Measurements from ENCODE around the gene PRRT1B. TPM values are rescaled to one million over a fixed set of nuclear protein-coding genes. Genes with fewer than 3 reads are reported as not detected.

The PRRT1B gene
- total RNA-seq, 1 experiment from 2014 or later, result 1.2 TPM

DNA sequence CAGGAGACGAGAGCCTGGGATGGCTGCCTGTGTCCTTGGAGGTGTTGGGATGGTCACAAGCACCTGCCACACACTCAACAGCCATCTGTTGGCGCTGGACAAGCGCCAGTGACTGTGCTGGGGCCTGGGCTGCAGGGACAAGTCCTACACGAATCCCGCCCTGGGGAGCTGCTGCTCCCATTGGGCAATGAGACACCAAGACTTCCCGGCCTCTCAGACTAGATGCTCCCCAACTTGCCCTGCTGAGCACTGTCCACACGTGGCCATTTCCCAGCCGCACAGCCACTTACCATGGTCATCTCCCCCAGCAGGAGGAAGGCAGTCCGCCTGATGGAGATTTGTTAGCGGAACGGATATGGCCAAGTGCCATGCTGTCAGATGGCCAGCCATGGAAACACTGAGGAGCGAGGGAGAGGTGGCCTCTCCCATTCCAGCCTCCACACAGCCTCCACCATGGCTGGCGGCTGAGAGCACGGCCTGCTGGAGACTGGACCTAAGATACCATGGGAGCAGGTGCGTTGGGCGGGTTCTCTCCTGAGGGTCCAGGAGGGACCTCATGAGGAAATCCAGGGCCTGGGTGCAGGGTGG, 43.9 kb downstream of the PRRT1B start (continued):
- TF ChIP-seq, protein P1, sequence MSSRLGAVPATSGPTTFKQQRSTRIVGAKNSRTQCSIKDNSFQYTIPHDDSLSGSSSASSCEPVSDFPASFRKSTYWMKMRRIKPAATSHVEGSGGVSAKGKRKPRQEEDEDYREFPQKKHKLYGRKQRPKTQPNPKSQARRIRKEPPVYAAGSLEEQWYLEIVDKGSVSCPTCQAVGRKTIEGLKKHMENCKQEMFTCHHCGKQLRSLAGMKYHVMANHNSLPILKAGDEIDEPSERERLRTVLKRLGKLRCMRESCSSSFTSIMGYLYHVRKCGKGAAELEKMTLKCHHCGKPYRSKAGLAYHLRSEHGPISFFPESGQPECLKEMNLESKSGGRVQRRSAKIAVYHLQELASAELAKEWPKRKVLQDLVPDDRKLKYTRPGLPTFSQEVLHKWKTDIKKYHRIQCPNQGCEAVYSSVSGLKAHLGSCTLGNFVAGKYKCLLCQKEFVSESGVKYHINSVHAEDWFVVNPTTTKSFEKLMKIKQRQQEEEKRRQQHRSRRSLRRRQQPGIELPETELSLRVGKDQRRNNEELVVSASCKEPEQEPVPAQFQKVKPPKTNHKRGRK (CRISPR knock-in tag; IDR thresholded peaks at IDR 0.05; ENCODE audit: borderline replicate concordance), result no peak

DNA sequence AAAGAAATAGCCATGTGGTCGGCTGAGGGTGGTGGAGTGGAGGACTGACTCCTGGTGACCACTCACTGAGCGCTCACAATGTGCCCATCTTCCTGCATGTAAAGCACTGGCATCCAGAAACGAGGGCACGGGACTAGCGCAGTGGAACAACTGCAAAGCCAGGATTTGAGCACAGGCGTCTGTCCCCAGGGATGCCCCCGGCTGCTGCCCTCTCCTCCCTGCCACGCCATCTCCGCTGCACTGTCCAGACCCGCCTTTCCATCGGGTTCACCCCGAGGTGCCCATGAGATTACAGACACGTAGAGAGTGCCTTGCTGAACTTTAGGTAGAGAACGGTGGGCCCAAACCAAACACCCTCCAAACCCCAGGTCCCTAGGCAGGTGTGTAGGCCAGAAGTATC, 44.7 kb downstream of the PRRT1B start:
- DNase-seq (ENCODE audit: low spot score), result no peak
- POLR2A ChIA-PET, result no interaction called here
- no peaks in the 10 kb centered on the region for H3K9me3 Mint-ChIP-seq
- H3K36me3 Mint-ChIP-seq, result peaks cover 2% of the 10 kb centered on the region; the same call in 1 of the 2 replicates
- no peaks in the 10 kb centered on the region for H3K27me3 Mint-ChIP-seq (ENCODE audit: low read depth)
- no peak overlapping the region for H3K4me3 Mint-ChIP-seq
- H3K4me1 Mint-ChIP-seq, result no peaks in the 10 kb centered on the region
- CTCF ChIA-PET, result no interaction called here
- no peak overlapping the region for H3K27ac Mint-ChIP-seq
- ATAC-seq, result no peak
- no peak for TF ChIP-seq OVOL2 (CRISPR knock-in tag; IDR thresholded peaks at IDR 0.05; ENCODE audit: borderline replicate concordance)
- no peak for TF ChIP-seq ZNF121 (CRISPR knock-in tag; IDR thresholded peaks at IDR 0.05)
- no peak for TF ChIP-seq ZNF263 (CRISPR knock-in tag; IDR thresholded peaks at IDR 0.05; ENCODE audit: low read depth)
- no peak for TF ChIP-seq CBFB (CRISPR knock-in tag; IDR thresholded peaks at IDR 0.05; ENCODE audit: low read depth)
- TF ChIP-seq MXD4 (CRISPR knock-in tag; IDR thresholded peaks at IDR 0.05; ENCODE audit: borderline replicate concordance), result no peak
- TF ChIP-seq ZNF671 (CRISPR knock-in tag; IDR thresholded peaks at IDR 0.05), result no peak
- no peak for TF ChIP-seq NFE2L1 (CRISPR knock-in tag; IDR thresholded peaks at IDR 0.05)
- no peak for TF ChIP-seq NR1H2 (CRISPR knock-in tag; IDR thresholded peaks at IDR 0.05)

DNA sequence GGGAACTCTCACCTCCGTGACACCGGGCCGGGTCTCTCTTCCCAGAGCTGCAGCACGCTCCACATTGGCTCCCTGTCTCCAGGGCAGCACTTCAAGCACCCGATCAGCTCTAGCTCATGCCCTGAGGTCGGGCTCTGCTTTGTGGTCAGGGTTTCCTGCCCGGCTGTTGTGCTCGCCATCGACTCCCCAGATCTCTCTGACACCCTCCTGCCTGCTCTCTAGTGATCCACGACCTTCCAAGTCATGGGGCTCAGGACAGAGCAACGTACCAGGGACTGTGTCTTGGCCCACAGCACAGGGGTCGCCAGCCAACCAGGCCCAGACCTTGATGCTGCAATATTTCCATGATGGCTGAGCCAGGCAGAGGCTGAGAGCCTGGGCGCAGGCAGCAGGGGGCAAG, 45.1 kb downstream of the PRRT1B start:
- Mint-ChIP-seq H3K27ac (no peak overlapping the region), H3K36me3 (peaks cover 5% of the 10 kb centered on the region; the same call in 1 of the 2 replicates), H3K4me1 (no peaks in the 10 kb centered on the region), H3K9me3 (no peaks in the 10 kb centered on the region), H3K4me3 (no peak overlapping the region), H3K27me3 (ENCODE audit: low read depth) (no peaks in the 10 kb centered on the region)
- ChIA-PET CTCF (interaction anchor here (1.6 kb wide), 1 partner anchor 131 kb away, joined by 7 read pairs; no protein-coding TSS in a partner anchor), POLR2A (no interaction called here)
- DNase-seq (ENCODE audit: low spot score) (no peak), ATAC-seq (no peak)
- TF ChIP-seq, protein P2, sequence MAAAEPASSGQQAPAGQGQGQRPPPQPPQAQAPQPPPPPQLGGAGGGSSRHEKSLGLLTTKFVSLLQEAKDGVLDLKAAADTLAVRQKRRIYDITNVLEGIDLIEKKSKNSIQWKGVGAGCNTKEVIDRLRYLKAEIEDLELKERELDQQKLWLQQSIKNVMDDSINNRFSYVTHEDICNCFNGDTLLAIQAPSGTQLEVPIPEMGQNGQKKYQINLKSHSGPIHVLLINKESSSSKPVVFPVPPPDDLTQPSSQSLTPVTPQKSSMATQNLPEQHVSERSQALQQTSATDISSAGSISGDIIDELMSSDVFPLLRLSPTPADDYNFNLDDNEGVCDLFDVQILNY (CRISPR knock-in tag; IDR thresholded peaks at IDR 0.05), result no peak
- TF ChIP-seq RORB (CRISPR knock-in tag; IDR thresholded peaks at IDR 0.05) (no peak), NFATC4 (CRISPR knock-in tag; IDR thresholded peaks at IDR 0.05) (no peak), TEAD1 (CRISPR knock-in tag; IDR thresholded peaks at IDR 0.05) (no peak), ZNF121 (CRISPR knock-in tag; IDR thresholded peaks at IDR 0.05) (no peak)
- TF ChIP-seq, protein P3, sequence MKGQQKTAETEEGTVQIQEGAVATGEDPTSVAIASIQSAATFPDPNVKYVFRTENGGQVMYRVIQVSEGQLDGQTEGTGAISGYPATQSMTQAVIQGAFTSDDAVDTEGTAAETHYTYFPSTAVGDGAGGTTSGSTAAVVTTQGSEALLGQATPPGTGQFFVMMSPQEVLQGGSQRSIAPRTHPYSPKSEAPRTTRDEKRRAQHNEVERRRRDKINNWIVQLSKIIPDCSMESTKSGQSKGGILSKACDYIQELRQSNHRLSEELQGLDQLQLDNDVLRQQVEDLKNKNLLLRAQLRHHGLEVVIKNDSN (CRISPR knock-in tag; IDR thresholded peaks at IDR 0.05), result no peak

DNA sequence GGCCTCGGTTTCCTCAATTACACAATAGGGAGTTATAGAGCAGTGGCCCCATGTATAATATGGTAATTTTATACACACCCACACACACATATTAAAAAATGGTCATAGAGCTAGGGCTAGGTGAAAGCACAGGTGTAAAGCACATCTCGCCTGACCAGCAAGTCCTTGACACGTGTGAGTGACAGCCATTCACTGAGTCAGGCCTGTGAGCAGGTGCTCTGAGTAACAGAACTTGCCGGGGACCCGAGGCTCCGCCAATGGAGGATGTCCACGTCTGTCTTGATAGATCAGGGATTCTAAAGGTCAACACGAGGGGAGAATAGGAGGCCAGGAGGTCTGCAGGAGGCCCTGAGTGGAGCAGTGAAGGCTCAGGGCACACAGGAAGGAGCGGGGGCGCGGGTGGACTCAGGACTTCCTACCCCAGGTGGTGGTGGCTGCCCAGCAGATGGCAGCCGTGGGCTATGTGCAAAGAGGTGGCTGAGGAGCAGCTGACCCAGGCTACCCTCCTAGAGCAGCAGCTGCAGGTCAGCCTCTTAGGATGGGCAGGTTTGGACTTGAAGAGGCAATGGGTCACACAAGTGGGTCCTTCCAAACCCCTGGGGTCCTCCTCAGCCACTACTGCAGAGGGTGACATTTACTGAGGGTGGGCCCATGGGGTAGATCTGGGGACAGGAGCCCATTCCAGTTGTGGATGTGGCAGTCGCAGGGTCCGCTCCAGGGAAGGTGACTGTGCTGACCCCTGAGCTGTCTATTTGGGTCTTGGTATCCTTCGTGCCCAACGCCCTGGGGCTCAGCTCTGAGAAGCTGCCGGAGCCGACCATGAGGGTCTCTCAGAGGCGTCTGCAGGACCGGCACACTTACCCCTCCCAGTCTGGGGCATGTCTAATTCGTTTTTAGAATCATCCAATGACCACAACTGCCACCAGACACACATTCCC, 45.9 kb downstream of the PRRT1B start:
- H3K36me3 Mint-ChIP-seq, result peaks cover 10% of the 10 kb centered on the region; the same call in 1 of the 2 replicates
- H3K27me3 Mint-ChIP-seq (ENCODE audit: low read depth), result no peaks in the 10 kb centered on the region
- no peak overlapping the region for H3K4me3 Mint-ChIP-seq
- TF ChIP-seq, protein P4, sequence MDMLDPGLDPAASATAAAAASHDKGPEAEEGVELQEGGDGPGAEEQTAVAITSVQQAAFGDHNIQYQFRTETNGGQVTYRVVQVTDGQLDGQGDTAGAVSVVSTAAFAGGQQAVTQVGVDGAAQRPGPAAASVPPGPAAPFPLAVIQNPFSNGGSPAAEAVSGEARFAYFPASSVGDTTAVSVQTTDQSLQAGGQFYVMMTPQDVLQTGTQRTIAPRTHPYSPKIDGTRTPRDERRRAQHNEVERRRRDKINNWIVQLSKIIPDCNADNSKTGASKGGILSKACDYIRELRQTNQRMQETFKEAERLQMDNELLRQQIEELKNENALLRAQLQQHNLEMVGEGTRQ (CRISPR knock-in tag; IDR thresholded peaks at IDR 0.05), result peak; percentile 41; the same call in 1 of the 2 replicates
- TF ChIP-seq GABPB1 (CRISPR knock-in tag; IDR thresholded peaks at IDR 0.05) (peak; percentile 28; the same call in 1 of the 2 replicates), ZNF263 (CRISPR knock-in tag; IDR thresholded peaks at IDR 0.05; ENCODE audit: low read depth) (no peak), ZNF232 (CRISPR knock-in tag; IDR thresholded peaks at IDR 0.05) (no peak)
- TF ChIP-seq, protein P3 (CRISPR knock-in tag; IDR thresholded peaks at IDR 0.05), result peak; percentile 31; the same call in 1 of the 2 replicates
- TF ChIP-seq, protein P5, sequence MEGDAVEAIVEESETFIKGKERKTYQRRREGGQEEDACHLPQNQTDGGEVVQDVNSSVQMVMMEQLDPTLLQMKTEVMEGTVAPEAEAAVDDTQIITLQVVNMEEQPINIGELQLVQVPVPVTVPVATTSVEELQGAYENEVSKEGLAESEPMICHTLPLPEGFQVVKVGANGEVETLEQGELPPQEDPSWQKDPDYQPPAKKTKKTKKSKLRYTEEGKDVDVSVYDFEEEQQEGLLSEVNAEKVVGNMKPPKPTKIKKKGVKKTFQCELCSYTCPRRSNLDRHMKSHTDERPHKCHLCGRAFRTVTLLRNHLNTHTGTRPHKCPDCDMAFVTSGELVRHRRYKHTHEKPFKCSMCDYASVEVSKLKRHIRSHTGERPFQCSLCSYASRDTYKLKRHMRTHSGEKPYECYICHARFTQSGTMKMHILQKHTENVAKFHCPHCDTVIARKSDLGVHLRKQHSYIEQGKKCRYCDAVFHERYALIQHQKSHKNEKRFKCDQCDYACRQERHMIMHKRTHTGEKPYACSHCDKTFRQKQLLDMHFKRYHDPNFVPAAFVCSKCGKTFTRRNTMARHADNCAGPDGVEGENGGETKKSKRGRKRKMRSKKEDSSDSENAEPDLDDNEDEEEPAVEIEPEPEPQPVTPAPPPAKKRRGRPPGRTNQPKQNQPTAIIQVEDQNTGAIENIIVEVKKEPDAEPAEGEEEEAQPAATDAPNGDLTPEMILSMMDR (IDR thresholded peaks at IDR 0.05), result peak; percentile 61
- H3K4me1 Mint-ChIP-seq, result no peaks in the 10 kb centered on the region
- POLR2A ChIA-PET, result no interaction called here
- CTCF ChIA-PET, result interaction anchor here (0.5 to 2.1 kb wide), 39 partner anchors 10 to 738 kb away, joined by 3 to 34 read pairs (median 4); partner anchors contain the start of gene RAPGEF1
- no peak overlapping the region for H3K27ac Mint-ChIP-seq
- DNase-seq (ENCODE audit: low spot score), result peak; percentile 83
- H3K9me3 Mint-ChIP-seq, result no peaks in the 10 kb centered on the region
- ATAC-seq, result peak; percentile 94
